Uterus (tissue), 2 donors: Measurements from ENCODE around the gene ZMYND11.

Experiments used
- POLR2A ChIP-seq, 2 donors: fragments of 450-650 bp; IDR thresholded peaks; one replicate each; pipeline ENCODE4 v1.6.1; 2016; ENCODE audit warnings: antibody characterized with exemption in 2 of 2, mild to moderate bottlenecking in 1 of 2, moderate library complexity in 1 of 2
- TF ChIP-seq, protein P1 (sequence below), 4 experiments: fragments of 200-600 bp in 2 of 4; fragments of 450-650 bp in 2 of 4; sonication (generic) in 2 of 4; IDR thresholded peaks; one replicate each; pipeline ENCODE4 v1.5.1; 2016 to 2019; ENCODE audit warnings: antibody characterized with exemption in 4 of 4, mild to moderate bottlenecking in 2 of 4, moderate library complexity in 1 of 4

DNA sequence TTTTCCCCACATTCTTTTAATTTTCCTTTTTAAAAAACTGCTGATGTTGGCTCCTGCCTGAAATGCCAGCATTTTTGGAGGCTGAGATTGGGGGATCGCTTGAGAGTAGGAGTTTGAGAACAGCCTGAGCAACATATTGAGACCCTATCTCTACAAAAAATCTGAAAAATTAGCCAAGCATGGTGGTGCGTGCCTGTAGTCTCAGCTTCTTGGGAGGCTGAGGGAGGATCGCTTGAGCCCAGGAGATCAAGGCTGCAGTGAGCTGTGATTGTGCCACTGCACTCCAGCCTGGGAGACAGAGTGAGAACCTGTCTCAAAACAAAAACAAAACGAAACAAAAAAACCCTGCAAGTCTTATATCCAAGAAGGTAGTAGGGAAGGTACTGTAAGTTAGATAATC, 51.7 kb downstream of the ZMYND11 start:
- TF ChIP-seq, protein P1, sequence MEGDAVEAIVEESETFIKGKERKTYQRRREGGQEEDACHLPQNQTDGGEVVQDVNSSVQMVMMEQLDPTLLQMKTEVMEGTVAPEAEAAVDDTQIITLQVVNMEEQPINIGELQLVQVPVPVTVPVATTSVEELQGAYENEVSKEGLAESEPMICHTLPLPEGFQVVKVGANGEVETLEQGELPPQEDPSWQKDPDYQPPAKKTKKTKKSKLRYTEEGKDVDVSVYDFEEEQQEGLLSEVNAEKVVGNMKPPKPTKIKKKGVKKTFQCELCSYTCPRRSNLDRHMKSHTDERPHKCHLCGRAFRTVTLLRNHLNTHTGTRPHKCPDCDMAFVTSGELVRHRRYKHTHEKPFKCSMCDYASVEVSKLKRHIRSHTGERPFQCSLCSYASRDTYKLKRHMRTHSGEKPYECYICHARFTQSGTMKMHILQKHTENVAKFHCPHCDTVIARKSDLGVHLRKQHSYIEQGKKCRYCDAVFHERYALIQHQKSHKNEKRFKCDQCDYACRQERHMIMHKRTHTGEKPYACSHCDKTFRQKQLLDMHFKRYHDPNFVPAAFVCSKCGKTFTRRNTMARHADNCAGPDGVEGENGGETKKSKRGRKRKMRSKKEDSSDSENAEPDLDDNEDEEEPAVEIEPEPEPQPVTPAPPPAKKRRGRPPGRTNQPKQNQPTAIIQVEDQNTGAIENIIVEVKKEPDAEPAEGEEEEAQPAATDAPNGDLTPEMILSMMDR (IDR thresholded peaks at IDR 0.05) = no peak
- TF ChIP-seq POLR2A (IDR thresholded peaks at IDR 0.05) = no peak
